Neutrophil (primary cell): Measurements from ENCODE around the gene CACNA2D4.

Experiments
- H3K27ac ChIP-seq: fragments of 200-600 bp; sonication (generic); 2 replicates; pipeline ENCODE4 v1.5.1; 2016; ENCODE audit warnings: mild to moderate bottlenecking, moderate library complexity
- H3K27me3 ChIP-seq: fragments of 200-600 bp; sonication (generic); 2 replicates; pipeline ENCODE4 v1.6.0; 2016; ENCODE audit warnings: mild to moderate bottlenecking
- H3K36me3 ChIP-seq: fragments of 200-600 bp; sonication (generic); 2 replicates; pipeline ENCODE4 v1.5.1; 2017
- H3K4me1 ChIP-seq, 2 experiments: fragments of 200-600 bp in 1 of 2; sonication (generic) in 1 of 2; 1 replicate in 1 of 2; 2 replicates in 1 of 2; pipeline versions ENCODE4 v1.5.1 to v1.6.1; 2013 to 2016; ENCODE audit warnings: low read depth in 1 of 2, low read length in 1 of 2, mild to moderate bottlenecking in 1 of 2, moderate library complexity in 1 of 2; ENCODE audit not compliant: control insufficient read depth in 1 of 2, insufficient read depth in 1 of 2
- H3K4me3 ChIP-seq, 2 experiments: fragments of 200-600 bp in 1 of 2; sonication (generic) in 1 of 2; 1 replicate in 1 of 2; 2 replicates in 1 of 2; pipeline ENCODE4 v1.5.1; 2013 to 2016; ENCODE audit warnings: low read depth in 1 of 2, low read length in 1 of 2, mild to moderate bottlenecking in 1 of 2, moderate library complexity in 1 of 2
- H3K9me3 ChIP-seq: fragments of 200-600 bp; sonication (generic); 2 replicates; pipeline ENCODE4 v1.5.1; 2016
- CTCF ChIP-seq: fragments of 200-600 bp; sonication (generic); IDR thresholded peaks from 2 replicates; pipeline ENCODE4 v1.5.1; 2016; ENCODE audit warnings: antibody characterized with exemption

The CACNA2D4 gene

GRCh38 chr12:1799882-1800400, 118.5 kb downstream of the CACNA2D4 start:
- no peaks in the 10 kb centered on the region for H3K27me3 ChIP-seq
- H3K9me3 ChIP-seq = no peaks in the 10 kb centered on the region
- H3K4me1 ChIP-seq = peaks cover 24 to 26% of the 10 kb centered on the region in 2 experiments
- H3K4me3 ChIP-seq = no peak overlapping the region
- H3K27ac ChIP-seq = no peak overlapping the region
- TF ChIP-seq CTCF = no peak
- no peaks in the 10 kb centered on the region for H3K36me3 ChIP-seq

GRCh38 chr12:1799051-1799881, 119.2 kb downstream of the CACNA2D4 start:
- Histone ChIP-seq H3K9me3 (no peaks in the 10 kb centered on the region), H3K27ac (no peak overlapping the region), H3K4me1 (peaks cover 19 to 22% of the 10 kb centered on the region in 2 experiments), H3K27me3 (no peaks in the 10 kb centered on the region), H3K36me3 (no peaks in the 10 kb centered on the region), H3K4me3 (no peak overlapping the region)
- no peak for TF ChIP-seq CTCF

DNA sequence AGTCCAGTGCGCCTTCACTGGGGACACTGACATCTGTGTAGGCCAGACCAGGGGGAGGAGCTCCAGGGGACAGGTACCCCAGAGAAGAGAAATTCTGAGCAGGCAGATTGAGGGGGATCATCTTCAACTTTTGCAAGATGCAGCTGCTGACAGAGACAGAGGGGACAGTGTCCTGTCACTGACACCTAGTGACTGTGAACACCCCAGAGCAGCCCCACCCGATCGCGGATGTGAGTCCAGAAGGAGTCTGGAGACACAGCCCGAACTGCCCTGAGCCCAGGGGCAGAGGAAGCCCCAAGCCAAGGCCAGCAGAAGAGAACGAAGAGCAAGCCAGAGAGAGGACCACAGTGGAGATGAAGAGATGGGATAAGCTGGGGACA, 119.8 kb downstream of the CACNA2D4 start:
- no peak overlapping the region for H3K4me3 ChIP-seq
- peak overlapping the region; percentile 93 for H3K27ac ChIP-seq
- H3K27me3 ChIP-seq = no peaks in the 10 kb centered on the region
- H3K4me1 ChIP-seq = peaks cover 19 to 22% of the 10 kb centered on the region in 2 experiments
- no peak for TF ChIP-seq CTCF
- H3K36me3 ChIP-seq = no peaks in the 10 kb centered on the region
- no peaks in the 10 kb centered on the region for H3K9me3 ChIP-seq

DNA sequence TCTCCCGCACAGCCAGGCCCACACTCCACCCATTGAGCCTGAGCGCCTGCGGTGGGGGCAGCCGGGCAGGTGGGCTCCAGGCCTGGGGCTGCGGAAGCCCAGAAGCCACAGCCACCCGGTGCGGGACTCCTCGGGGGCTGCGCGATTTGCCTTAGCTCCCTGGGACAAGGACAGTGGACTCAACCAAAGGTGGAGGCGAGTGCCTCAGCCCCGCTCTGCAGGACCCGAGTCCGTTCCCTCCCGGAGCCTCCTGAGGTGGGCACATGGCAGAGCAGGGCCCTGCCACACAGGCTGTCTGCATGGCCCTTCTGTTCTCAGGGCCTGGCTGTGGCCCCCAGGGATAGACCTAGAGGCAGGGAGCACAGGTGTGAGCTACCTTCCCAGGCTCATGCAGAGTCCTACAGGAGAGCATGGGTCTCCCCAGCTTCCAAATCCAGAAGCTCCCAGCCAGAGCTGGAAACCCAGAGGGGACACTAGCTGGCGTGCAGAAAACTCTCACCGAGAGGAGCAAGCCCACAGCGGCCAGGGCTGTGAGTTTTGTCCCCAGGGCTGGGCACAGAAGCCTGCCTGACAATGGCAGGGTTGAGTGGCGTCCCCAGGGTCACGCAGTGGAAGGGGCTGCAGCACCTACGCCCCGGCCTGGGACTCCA, 120.3 kb downstream of the CACNA2D4 start:
- Histone ChIP-seq H3K4me1 (peaks cover 22% of the 10 kb centered on the region in 2 experiments), H3K4me3 (peak overlapping the region; percentile 87 to 97), H3K27ac (peak overlapping the region; percentile 93), H3K36me3 (no peaks in the 10 kb centered on the region), H3K9me3 (no peaks in the 10 kb centered on the region), H3K27me3 (no peaks in the 10 kb centered on the region)
- TF ChIP-seq CTCF = no peak

- no peaks in the 10 kb centered on the region for H3K9me3 ChIP-seq
- H3K4me3 ChIP-seq = peak overlapping the region; percentile 87 to 97
- H3K36me3 ChIP-seq = no peaks in the 10 kb centered on the region
- peaks cover 22 to 30% of the 10 kb centered on the region in 2 experiments for H3K4me1 ChIP-seq
- peak overlapping the region; percentile 93 for H3K27ac ChIP-seq
- TF ChIP-seq CTCF = peak; percentile 30
- H3K27me3 ChIP-seq = no peaks in the 10 kb centered on the region
Observed at GRCh38 chr12:1797011-1797901, 121.2 kb downstream of the CACNA2D4 start.
